GM12878 (cell line): ENCODE data around the gene EEF1G. TPM values are rescaled to one million over a fixed set of nuclear protein-coding genes. Genes with fewer than 3 reads are reported as not detected.

ENCODE experiments used
- ATAC-seq: fragments of 200-7000 bp; cut with Tn5 transposase; 3 replicates; pipeline ENCODE4 v1.9.1; 2020; ENCODE audit warnings: mild to moderate bottlenecking, moderate library complexity
- BruUV-seq: library from RNA; stranded (reverse); fragments of 400-500 nt; replicated peaks from 2 replicates; lab custom pipeline; 2021; lab: Mats Ljungman, UMichigan
- CTCF ChIA-PET: fragments of 300-600 bp; sonication (Branson Sonifier 250); formaldehyde crosslinking; extraction: SDS; loops from one replicate; lab custom pipeline; 2021; ENCODE audit warnings: inconsistent platforms; lab: Yijun Ruan, JAX
- POLR2A ChIA-PET: fragments of 350-600 bp; formaldehyde crosslinking; extraction: SDS; loops from one replicate; lab custom pipeline; 2021; ENCODE audit warnings: inconsistent platforms; lab: Charles Lee
- RAD21 ChIA-PET: fragments of 300-600 bp; sonication (Branson Sonifier 250); formaldehyde crosslinking; loops from one replicate; lab custom pipeline; 2023; ENCODE audit warnings: antibody characterized with exemption; ENCODE audit not compliant: unreplicated experiment; lab: Charles Lee
- SMC1A ChIA-PET: fragments of 300-600 bp; sonication (Branson Sonifier 250); formaldehyde crosslinking; loops from one replicate; lab custom pipeline; 2023; ENCODE audit not compliant: unreplicated experiment, uncharacterized antibody; lab: Charles Lee
- DNase-seq: peaks from one replicate; pipeline ENCODE4 v3.0.0-alpha.2; 2011; ENCODE audit warnings: low read depth, low spot score
- FAIRE-seq: peaks from 3 replicates; lab custom pipeline; 2011; peaks lifted over from hg19 to GRCh38; lab: Jason Lieb, UNC
- H2AFZ ChIP-seq: 2 replicates; pipeline ENCODE4 v1.6.0; 2011; ENCODE audit warnings: low read depth, low read length, control low read depth; ENCODE audit not compliant: control insufficient read depth
- H3K27ac ChIP-seq: 2 replicates; pipeline ENCODE4 v1.5.1; 2011; ENCODE audit warnings: control low read depth; ENCODE audit not compliant: control insufficient read depth, insufficient read depth
- H3K27me3 ChIP-seq, 2 experiments: replicated peaks in 1 of 2; 2 replicates each; pipeline versions ENCODE4 v1.6.0 to v1.6.1; 2011; ENCODE audit warnings: low read length in 1 of 2; ENCODE audit not compliant: control insufficient read depth in 2 of 2, insufficient read depth in 2 of 2
- H3K36me3 ChIP-seq, 2 experiments: 2 replicates each; pipeline ENCODE4 v1.5.1; 2011; ENCODE audit warnings: low read length in 1 of 2; ENCODE audit not compliant: control insufficient read depth in 2 of 2, insufficient read depth in 2 of 2
- H3K4me1 ChIP-seq: 2 replicates; pipeline ENCODE4 v1.6.1; 2011; ENCODE audit warnings: mild to moderate bottlenecking, low read length, moderate library complexity, mixed read lengths; ENCODE audit not compliant: control insufficient read depth, insufficient read depth
- H3K4me2 ChIP-seq: 2 replicates; pipeline ENCODE4 v1.6.0; 2011; ENCODE audit warnings: control low read depth; ENCODE audit not compliant: control insufficient read depth, insufficient read depth
- H3K4me3 ChIP-seq: fragments of 200-600 bp; sonication (generic); 2 replicates; pipeline ENCODE4 v1.5.1; 2016
- H3K79me2 ChIP-seq: 2 replicates; pipeline ENCODE4 v1.6.0; 2011; ENCODE audit warnings: low read length; ENCODE audit not compliant: control insufficient read depth, insufficient read depth
- H3K9ac ChIP-seq: 2 replicates; pipeline ENCODE4 v1.8.0; 2011; ENCODE audit warnings: low read length, control low read depth, mixed read lengths; ENCODE audit not compliant: control insufficient read depth, insufficient read depth
- H3K9me3 ChIP-seq: replicated peaks from 3 replicates; pipeline ENCODE4 v1.5.1; 2011; ENCODE audit warnings: mild to moderate bottlenecking, low read length; ENCODE audit not compliant: control insufficient read depth, insufficient read depth
- H4K20me1 ChIP-seq: 2 replicates; pipeline ENCODE4 v1.6.0; 2011; ENCODE audit not compliant: control insufficient read depth, insufficient read depth
- BCLAF1 ChIP-seq: fragments of 450-650 bp; IDR thresholded peaks from 2 replicates; pipeline ENCODE4 v1.6.1; 2017; ENCODE audit warnings: antibody characterized with exemption, mild to moderate bottlenecking, moderate library complexity
- EGR1 ChIP-seq, 2 experiments: IDR thresholded peaks; 1 replicate in 1 of 2; 2 replicates in 1 of 2; pipeline ENCODE4 v1.6.1; 2011 to 2012; ENCODE audit warnings: low read depth in 2 of 2, low read length in 2 of 2, borderline replicate concordance in 1 of 2, mild to moderate bottlenecking in 1 of 2, moderate library complexity in 1 of 2
- HDAC6 ChIP-seq: fragments of 200-600 bp; sonication (generic); IDR thresholded peaks from one replicate; pipeline ENCODE4 v1.8.0; 2017; ENCODE audit warnings: antibody characterized with exemption; ENCODE audit not compliant: unreplicated experiment
- LARP7 ChIP-seq: fragments of 450-650 bp; IDR thresholded peaks from 2 replicates; pipeline ENCODE4 v1.6.1; 2017; ENCODE audit warnings: mild to moderate bottlenecking
- MTA3 ChIP-seq: IDR thresholded peaks from 2 replicates; pipeline ENCODE4 v1.6.1; 2012; ENCODE audit warnings: low read length, inconsistent platforms, borderline replicate concordance
- NFXL1 ChIP-seq: fragments of 450-650 bp; IDR thresholded peaks from 2 replicates; pipeline ENCODE4 v1.6.1; 2017; ENCODE audit warnings: antibody characterized with exemption, mild to moderate bottlenecking, borderline replicate concordance
- PML ChIP-seq: IDR thresholded peaks from 2 replicates; pipeline ENCODE4 v1.6.1; 2012; ENCODE audit warnings: low read length, inconsistent platforms
- POLR2A ChIP-seq: IDR thresholded peaks from 2 replicates; pipeline ENCODE4 v1.6.1; 2011; ENCODE audit warnings: low read depth, mild to moderate bottlenecking, low read length
- RB1 ChIP-seq: fragments of 450-650 bp; formaldehyde crosslinking; IDR thresholded peaks from 2 replicates; pipeline ENCODE4 v1.6.1; 2017; ENCODE audit warnings: mild to moderate bottlenecking, borderline replicate concordance
- RUNX3 ChIP-seq: IDR thresholded peaks from 2 replicates; pipeline ENCODE4 v1.6.1; 2012; ENCODE audit warnings: low read length, inconsistent platforms
- STAT1 ChIP-seq: fragments of 450-650 bp; conservative IDR thresholded peaks from 2 replicates; pipeline ENCODE4 v1.6.1; 2014; ENCODE audit warnings: antibody characterized with exemption, mild to moderate bottlenecking
- ZNF24 ChIP-seq: fragments of 450-650 bp; IDR thresholded peaks from 2 replicates; pipeline ENCODE4 v1.6.1; 2017; ENCODE audit warnings: antibody characterized with exemption, mild to moderate bottlenecking
- WGBS: methylation state at CpG from one replicate; pipeline ENCODE4 v1.1.6; 2016; ENCODE audit warnings: low lambda C conversion rate; ENCODE audit not compliant: insufficient replicate concordance, insufficient coverage; ENCODE audit errors: missing lambda C conversion rate; 5-methylcytosine and 5-hydroxymethylcytosine counted together
- in situ Hi-C: fragments of 300-500 bp; cut with MboI; formaldehyde crosslinking; loops from 9 replicates; pipeline ENCODE4 v1.14.3; 2018; ENCODE audit warnings: mixed read lengths
- intact Hi-C: fragments of 100-400 bp; cut with micrococcal nuclease; formaldehyde crosslinking; loops from one replicate; pipeline ENCODE4 v1.14.2; 2022; ENCODE audit not compliant: unreplicated experiment
- polyA plus RNA-seq, 11 experiments: library from polyadenylated mRNA; depleted of rRNA in 4 of 11; unstranded in 6 of 11; stranded (reverse) in 5 of 11; fragments of >200 nt; fragmentation: Nextera tagmentation in 4 of 11; fragmentation: Illumina TruSeq in 1 of 11; extraction: Ambion mirVana in 4 of 11; extraction: Trizol in 1 of 11; gene quantifications; 1 replicate in 1 of 11; 2 replicates in 10 of 11; pipeline versions ENCODE4 v1.2.1 to v1.2.3, GENCODE V29; 2011 to 2016; ENCODE audit warnings: inconsistent platforms in 2 of 11, missing spikeins in 2 of 11, low read depth in 1 of 11
- total RNA-seq, 4 experiments: library from RNA; depleted of rRNA in 3 of 4; stranded (reverse); fragments of >200 nt in 3 of 4; fragmentation: Illumina TruSeq in 1 of 4; extraction: Trizol in 1 of 4; gene quantifications; 2 replicates each; pipeline versions ENCODE4 v1.2.1 to v1.2.3, GENCODE V29; 2013 to 2021
- TF ChIP-seq, protein P1 (sequence below): fragments of 450-650 bp; IDR thresholded peaks from 2 replicates; pipeline ENCODE4 v1.6.1; 2017; ENCODE audit warnings: mild to moderate bottlenecking, moderate library complexity
- TF ChIP-seq, protein P2 (sequence below): fragments of 450-650 bp; conservative IDR thresholded peaks from 2 replicates; pipeline ENCODE4 v1.6.1; 2017; ENCODE audit warnings: mild to moderate bottlenecking, moderate library complexity

Gene EEF1G
- total and polyA plus RNA-seq, 10 of the 15 experiments (the other 5 are each of a cell fraction or from before 2014, with no cell fraction given): 850 to 2,739 (median 2,277) TPM

GRCh38 chr11:62574363-62575071, 826 bp upstream of the EEF1G start:
- Histone ChIP-seq H3K9ac (peak overlapping the region; percentile 97), H3K4me2 (peak overlapping the region; percentile 99), H3K4me1 (peaks cover 24% of the 10 kb centered on the region), H3K27ac (peak overlapping the region; percentile 86), H3K4me3 (peak overlapping the region; percentile 90), H2AFZ (peak overlapping the region; percentile 88), H3K27me3 (no peaks in the 10 kb centered on the region), H3K79me2 (peaks cover 51% of the 10 kb centered on the region), H4K20me1 (no peaks in the 10 kb centered on the region), H3K36me3 (peaks cover 16 to 33% of the 10 kb centered on the region in 2 experiments), H3K9me3 (no peaks in the 10 kb centered on the region)
- in situ Hi-C loops (no loop called here), intact Hi-C loops (no loop called here)
- FAIRE-seq (peak; percentile 56), DNase-seq (no peak), ATAC-seq (peak; percentile 37)
- ChIA-PET RAD21 (interaction anchor here (0.6 to 3.3 kb wide), 19 partner anchors 9 to 197 kb away, joined by 3 to 27 read pairs (median 4); partner anchors contain the start of genes AHNAK, B3GAT3, C11orf98 and CSKMT), SMC1A (interaction anchor here (0.6 to 2.1 kb wide), 10 partner anchors 13 to 466 kb away, joined by 3 to 14 read pairs (median 4); partner anchors contain the start of gene TUT1), POLR2A (interaction anchor here (0.5 to 5.0 kb wide), 29 partner anchors 9 to 241 kb away, joined by 3 to 37 read pairs (median 4); partner anchors contain the start of genes B3GAT3, C11orf98, CSKMT and HNRNPUL2), CTCF (interaction anchor here (0.6 to 3.9 kb wide), 12 partner anchors 13 to 195 kb away, joined by 3 to 27 read pairs (median 4); partner anchors contain the start of genes HNRNPUL2 and TUT1)
- TSS peak; percentile 96 for BruUV-seq
- 3% methylated on average over 33 of the region's 33 CpGs for WGBS
- TF ChIP-seq STAT1 (0 out of 2 replicates have a peak, but pooled peaks have one; percentile 61), MTA3 (peak; percentile 85; the same call in 1 of the 2 replicates), NFXL1 (no peak), HDAC6 (peak; percentile 44), EGR1 (IDR thresholded peaks at IDR 0.05; ENCODE audit: borderline replicate concordance in 1 of 2, low read depth in 2 of 2, low read length in 2 of 2) (0 out of 3 replicates have a peak, but pooled peaks of 1 of the 2 experiments have one; percentile 18), BCLAF1 (no peak), PML (0 out of 2 replicates have a peak, but pooled peaks have one; percentile 14), RB1 (0 out of 2 replicates have a peak, but pooled peaks have one; percentile 6), ZNF24 (no peak), LARP7 (peak; percentile 75), POLR2A (peak; percentile 61), RUNX3 (peak; percentile 12; the same call in 1 of the 2 replicates)
- TF ChIP-seq, protein P1, sequence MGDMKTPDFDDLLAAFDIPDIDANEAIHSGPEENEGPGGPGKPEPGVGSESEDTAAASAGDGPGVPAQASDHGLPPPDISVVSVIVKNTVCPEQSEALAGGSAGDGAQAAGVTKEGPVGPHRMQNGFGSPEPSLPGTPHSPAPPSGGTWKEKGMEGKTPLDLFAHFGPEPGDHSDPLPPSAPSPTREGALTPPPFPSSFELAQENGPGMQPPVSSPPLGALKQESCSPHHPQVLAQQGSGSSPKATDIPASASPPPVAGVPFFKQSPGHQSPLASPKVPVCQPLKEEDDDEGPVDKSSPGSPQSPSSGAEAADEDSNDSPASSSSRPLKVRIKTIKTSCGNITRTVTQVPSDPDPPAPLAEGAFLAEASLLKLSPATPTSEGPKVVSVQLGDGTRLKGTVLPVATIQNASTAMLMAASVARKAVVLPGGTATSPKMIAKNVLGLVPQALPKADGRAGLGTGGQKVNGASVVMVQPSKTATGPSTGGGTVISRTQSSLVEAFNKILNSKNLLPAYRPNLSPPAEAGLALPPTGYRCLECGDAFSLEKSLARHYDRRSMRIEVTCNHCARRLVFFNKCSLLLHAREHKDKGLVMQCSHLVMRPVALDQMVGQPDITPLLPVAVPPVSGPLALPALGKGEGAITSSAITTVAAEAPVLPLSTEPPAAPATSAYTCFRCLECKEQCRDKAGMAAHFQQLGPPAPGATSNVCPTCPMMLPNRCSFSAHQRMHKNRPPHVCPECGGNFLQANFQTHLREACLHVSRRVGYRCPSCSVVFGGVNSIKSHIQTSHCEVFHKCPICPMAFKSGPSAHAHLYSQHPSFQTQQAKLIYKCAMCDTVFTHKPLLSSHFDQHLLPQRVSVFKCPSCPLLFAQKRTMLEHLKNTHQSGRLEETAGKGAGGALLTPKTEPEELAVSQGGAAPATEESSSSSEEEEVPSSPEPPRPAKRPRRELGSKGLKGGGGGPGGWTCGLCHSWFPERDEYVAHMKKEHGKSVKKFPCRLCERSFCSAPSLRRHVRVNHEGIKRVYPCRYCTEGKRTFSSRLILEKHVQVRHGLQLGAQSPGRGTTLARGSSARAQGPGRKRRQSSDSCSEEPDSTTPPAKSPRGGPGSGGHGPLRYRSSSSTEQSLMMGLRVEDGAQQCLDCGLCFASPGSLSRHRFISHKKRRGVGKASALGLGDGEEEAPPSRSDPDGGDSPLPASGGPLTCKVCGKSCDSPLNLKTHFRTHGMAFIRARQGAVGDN: peak; percentile 39; the same call in 1 of the 2 replicates
- TF ChIP-seq, protein P2, sequence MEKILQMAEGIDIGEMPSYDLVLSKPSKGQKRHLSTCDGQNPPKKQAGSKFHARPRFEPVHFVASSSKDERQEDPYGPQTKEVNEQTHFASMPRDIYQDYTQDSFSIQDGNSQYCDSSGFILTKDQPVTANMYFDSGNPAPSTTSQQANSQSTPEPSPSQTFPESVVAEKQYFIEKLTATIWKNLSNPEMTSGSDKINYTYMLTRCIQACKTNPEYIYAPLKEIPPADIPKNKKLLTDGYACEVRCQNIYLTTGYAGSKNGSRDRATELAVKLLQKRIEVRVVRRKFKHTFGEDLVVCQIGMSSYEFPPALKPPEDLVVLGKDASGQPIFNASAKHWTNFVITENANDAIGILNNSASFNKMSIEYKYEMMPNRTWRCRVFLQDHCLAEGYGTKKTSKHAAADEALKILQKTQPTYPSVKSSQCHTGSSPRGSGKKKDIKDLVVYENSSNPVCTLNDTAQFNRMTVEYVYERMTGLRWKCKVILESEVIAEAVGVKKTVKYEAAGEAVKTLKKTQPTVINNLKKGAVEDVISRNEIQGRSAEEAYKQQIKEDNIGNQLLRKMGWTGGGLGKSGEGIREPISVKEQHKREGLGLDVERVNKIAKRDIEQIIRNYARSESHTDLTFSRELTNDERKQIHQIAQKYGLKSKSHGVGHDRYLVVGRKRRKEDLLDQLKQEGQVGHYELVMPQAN: peak; percentile 78; the same call in 1 of the 2 replicates
